HepG2 (cell line): ENCODE results near the gene CHFR. TPM values are rescaled to one million over a fixed set of nuclear protein-coding genes. Genes with fewer than 3 reads are reported as not detected.
A peak's percentile ranks its signal among the peaks of the same experiment; 100 is the strongest.

Source experiments
- AFF4 ChIP-seq: sonication (generic); formaldehyde crosslinking; IDR thresholded peaks from 2 replicates; pipeline ENCODE4 v1.4.0; 2020; ENCODE audit warnings: missing genetic modification reagents
- ASH2L ChIP-seq: fragments of 300-600, 200-600 bp; sonication (generic); IDR thresholded peaks from 2 replicates; pipeline ENCODE4 v1.7.0; 2017; ENCODE audit warnings: low read depth, mild to moderate bottlenecking, moderate library complexity, mixed read lengths, low read length; ENCODE audit not compliant: insufficient read length
- CCDC6 ChIP-seq: sonication (generic); formaldehyde crosslinking; IDR thresholded peaks from 2 replicates; pipeline ENCODE4 v1.8.1; 2022; ENCODE audit warnings: mild to moderate bottlenecking, missing genetic modification reagents, moderate library complexity
- DNMT3B ChIP-seq: conservative IDR thresholded peaks from 2 replicates; pipeline ENCODE4 v1.6.1; 2016; ENCODE audit warnings: missing biosample characterization, control low read depth
- DPF2 ChIP-seq: sonication (generic); formaldehyde crosslinking; IDR thresholded peaks from 2 replicates; pipeline ENCODE4 v1.4.0; 2020; ENCODE audit warnings: mild to moderate bottlenecking, low read depth, missing genetic modification reagents, borderline replicate concordance
- E2F1 ChIP-seq: sonication (generic); formaldehyde crosslinking; IDR thresholded peaks from 2 replicates; pipeline ENCODE4 v1.5.0; 2020; ENCODE audit warnings: missing genetic modification reagents
- KDM3A ChIP-seq: IDR thresholded peaks from 2 replicates; pipeline ENCODE4 v1.6.1; 2018; ENCODE audit warnings: low read depth, missing compliant biosample characterization
- KMT2A ChIP-seq: sonication (generic); formaldehyde crosslinking; IDR thresholded peaks from 2 replicates; pipeline ENCODE4 v1.4.0; 2020; ENCODE audit warnings: missing genetic modification reagents
- NFE2L1 ChIP-seq: sonication (generic); formaldehyde crosslinking; IDR thresholded peaks from 2 replicates; pipeline ENCODE4 v1.4.0; 2020; ENCODE audit warnings: missing genetic modification reagents, mild to moderate bottlenecking, borderline replicate concordance
- TAF1 ChIP-seq: sonication (generic); formaldehyde crosslinking; IDR thresholded peaks from 2 replicates; pipeline ENCODE4 v1.4.0; 2020; ENCODE audit warnings: missing genetic modification reagents
- TCF12 ChIP-seq, 2 experiments: fragments of 450-650 bp in 1 of 2; sonication (generic) in 1 of 2; formaldehyde crosslinking in 1 of 2; IDR thresholded peaks; 2 replicates each; pipeline versions ENCODE4 v1.6.1 to v1.8.0; 2017 to 2022; ENCODE audit warnings: antibody characterized with exemption in 1 of 2, mild to moderate bottlenecking in 1 of 2, missing genetic modification reagents in 1 of 2, moderate library complexity in 1 of 2
- ZFP62 ChIP-seq: sonication (generic); formaldehyde crosslinking; IDR thresholded peaks from 2 replicates; pipeline ENCODE4 v1.4.0; 2020; ENCODE audit warnings: missing genetic modification reagents
- ZNF251 ChIP-seq: sonication (generic); formaldehyde crosslinking; IDR thresholded peaks from 2 replicates; pipeline ENCODE4 v1.9.0; 2021; ENCODE audit warnings: mild to moderate bottlenecking, missing genetic modification reagents
- ZNF317 ChIP-seq: sonication (generic); formaldehyde crosslinking; IDR thresholded peaks from 2 replicates; pipeline ENCODE4 v1.5.0; 2020; ENCODE audit warnings: mild to moderate bottlenecking, missing genetic modification reagents
- ZNF383 ChIP-seq: sonication (generic); formaldehyde crosslinking; IDR thresholded peaks from 2 replicates; pipeline ENCODE4 v1.4.0; 2020; ENCODE audit warnings: missing genetic modification reagents, mild to moderate bottlenecking, borderline replicate concordance
- ZNF605 ChIP-seq: sonication (generic); formaldehyde crosslinking; IDR thresholded peaks from 2 replicates; pipeline ENCODE4 v1.8.0; 2022; ENCODE audit warnings: mild to moderate bottlenecking, missing genetic modification reagents
- ZNF704 ChIP-seq: sonication (generic); formaldehyde crosslinking; IDR thresholded peaks from 2 replicates; pipeline ENCODE4 v1.8.1; 2023; ENCODE audit warnings: mild to moderate bottlenecking, inconsistent platforms, moderate library complexity, missing genetic modification reagents, borderline replicate concordance
- ZNF782 ChIP-seq: sonication (generic); formaldehyde crosslinking; IDR thresholded peaks from 2 replicates; pipeline ENCODE4 v1.4.0; 2020; ENCODE audit warnings: missing genetic modification reagents, mild to moderate bottlenecking, borderline replicate concordance
- polyA plus RNA-seq, 8 experiments: library from polyadenylated mRNA; depleted of rRNA in 3 of 8; stranded (reverse) in 7 of 8; unstranded in 1 of 8; fragments of >200 nt; fragmentation: Illumina TruSeq in 4 of 8; extraction: Trizol in 4 of 8; gene quantifications; 2 replicates each; pipeline versions ENCODE4 v1.2.1 to v1.2.3, GENCODE V29; 2011 to 2016; ENCODE audit warnings: low read depth in 4 of 8, missing spikeins in 1 of 8, mixed read lengths in 1 of 8; ENCODE audit not compliant: insufficient read depth in 1 of 8
- total RNA-seq, 5 experiments: library from RNA; depleted of rRNA; stranded (reverse); fragments of >200 nt; fragmentation: Illumina TruSeq; extraction: Trizol; gene quantifications; 2 replicates each; pipeline ENCODE4 v1.2.3, GENCODE V29; 2016; ENCODE audit warnings: low read depth in 1 of 5

Gene CHFR
- total and polyA plus RNA-seq, 2 of the 13 experiments (the other 11 are each of a cell fraction or from before 2014, with no cell fraction given): 21.4 to 21.5 TPM

- TF ChIP-seq AFF4 (no peak), ZNF383 (CRISPR knock-in tag) (no peak), KMT2A (CRISPR knock-in tag) (peak; percentile 65; the same call in 1 of the 2 replicates), KDM3A (CRISPR knock-in tag) (no peak), ASH2L (peak; percentile 95), ZNF605 (no peak), ZFP62 (CRISPR knock-in tag) (no peak), ZNF251 (CRISPR knock-in tag) (no peak), TAF1 (CRISPR knock-in tag) (peak; percentile 77), DNMT3B (no peak), NFE2L1 (CRISPR knock-in tag) (no peak), ZNF704 (CRISPR knock-in tag) (peak; percentile 46; the same call in 1 of the 2 replicates), E2F1 (peak; percentile 50; the same call in 1 of the 2 replicates), ZNF317 (peak; percentile 46), CCDC6 (CRISPR knock-in tag) (0 out of 2 replicates have a peak, but pooled peaks have one; percentile 38), DPF2 (no peak), ZNF782 (no peak; the same call in 1 of the 2 replicates), TCF12 (IDR thresholded peaks at IDR 0.05) (no peak), TCF12 (CRISPR knock-in tag; IDR thresholded peaks at IDR 0.05) (no peak)
Measured at GRCh38 chr12:132828706-132829534, 58.5 kb downstream of the CHFR start, which contains the start of gene GOLGA3 (continued).
